Upper lobe of right lung (tissue), 1 donor: ENCODE data around the gene ABHD13. TPM values are rescaled to one million over a fixed set of nuclear protein-coding genes. Genes with fewer than 3 reads are reported as not detected.
A peak's percentile ranks its signal among the peaks of the same experiment; 100 is the strongest.
"Not testable (repeated sequence)": the region's sequence is repeated elsewhere in the genome, so short reads cannot be mapped to it uniquely, and the experiment has no call there.

ENCODE experiments used
- ATAC-seq: fragments of 200-7000 bp; cut with Tn5 transposase; one replicate; pipeline ENCODE4 v1.9.1; 2020; ENCODE audit warnings: mild to moderate bottlenecking, moderate library complexity
- DNase-seq: peaks from one replicate; pipeline ENCODE4 v3.0.0-alpha.2; 2020
- H3K27ac ChIP-seq: fragments of 200-600 bp; one replicate; pipeline ENCODE4 v1.8.0; 2022
- H3K27me3 ChIP-seq: fragments of 200-600 bp; one replicate; pipeline ENCODE4 v1.8.0; 2022; ENCODE audit warnings: mild to moderate bottlenecking
- H3K36me3 ChIP-seq: fragments of 200-600 bp; one replicate; pipeline ENCODE4 v1.8.0; 2022
- H3K4me1 ChIP-seq: fragments of 200-600 bp; one replicate; pipeline ENCODE4 v1.8.0; 2022
- H3K4me3 ChIP-seq: fragments of 200-600 bp; one replicate; pipeline ENCODE4 v1.8.0; 2022; ENCODE audit warnings: mild to moderate bottlenecking
- H3K9me3 ChIP-seq: fragments of 200-600 bp; one replicate; pipeline ENCODE4 v1.8.0; 2022
- intact Hi-C: fragments of 100-400 bp; cut with DNase I; formaldehyde crosslinking; loops from one replicate; pipeline ENCODE4 v1.11.0; 2022
- total RNA-seq: library from RNA; stranded (reverse); fragmentation: NEBNext Ultra II Directional; extraction: Animal tissue kit (Norgen Biotek cat#: 25700); gene quantifications from one replicate; pipeline ENCODE4 v1.2.1, GENCODE V29; 2021
- TF ChIP-seq, protein P1 (sequence below): fragments of 200-600 bp; IDR thresholded peaks from one replicate; pipeline ENCODE4 v1.8.0; 2022; ENCODE audit warnings: antibody characterized with exemption
- donor health status: DM: no; HTN: yes; CAD: no; lungs with severe emphysema.

Gene ABHD13
- total RNA-seq, 1 donor from 2014 or later: 12.8 TPM

DNA sequence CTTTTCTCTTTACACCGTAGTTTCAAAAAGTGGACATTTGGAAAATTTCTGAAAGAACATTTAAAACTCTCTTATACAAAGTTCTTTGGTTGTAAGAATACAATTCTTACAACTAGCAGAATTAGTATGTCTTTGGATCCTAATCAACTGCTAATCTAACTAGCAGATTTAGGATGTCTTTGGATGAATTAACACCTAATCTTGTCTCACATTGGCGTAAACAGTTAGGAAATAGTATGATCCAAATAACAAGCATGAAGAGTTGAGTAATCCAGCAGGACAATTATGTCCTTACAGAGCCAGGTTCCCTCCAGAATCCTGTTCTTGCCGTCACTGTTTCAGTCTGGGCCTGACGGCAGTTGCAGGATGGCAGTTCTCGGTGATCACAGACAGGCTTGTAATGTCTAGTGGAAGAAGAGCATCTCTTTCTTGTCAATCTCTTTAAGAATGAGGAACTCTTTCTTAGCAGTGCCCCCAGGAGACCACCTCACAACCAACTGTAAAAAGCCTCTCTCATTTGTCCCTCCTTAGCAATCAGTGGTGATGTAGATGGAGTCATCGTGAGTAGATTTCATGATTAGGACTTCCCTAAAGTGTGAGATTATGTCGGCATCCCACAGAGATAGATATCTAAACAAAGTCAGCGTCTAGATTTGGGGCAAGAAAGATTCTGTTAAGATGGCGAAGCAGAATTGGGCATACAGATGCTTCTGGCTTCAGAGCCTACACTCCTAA is 45.6 kb downstream of the ABHD13 start:
- TF ChIP-seq, protein P1, sequence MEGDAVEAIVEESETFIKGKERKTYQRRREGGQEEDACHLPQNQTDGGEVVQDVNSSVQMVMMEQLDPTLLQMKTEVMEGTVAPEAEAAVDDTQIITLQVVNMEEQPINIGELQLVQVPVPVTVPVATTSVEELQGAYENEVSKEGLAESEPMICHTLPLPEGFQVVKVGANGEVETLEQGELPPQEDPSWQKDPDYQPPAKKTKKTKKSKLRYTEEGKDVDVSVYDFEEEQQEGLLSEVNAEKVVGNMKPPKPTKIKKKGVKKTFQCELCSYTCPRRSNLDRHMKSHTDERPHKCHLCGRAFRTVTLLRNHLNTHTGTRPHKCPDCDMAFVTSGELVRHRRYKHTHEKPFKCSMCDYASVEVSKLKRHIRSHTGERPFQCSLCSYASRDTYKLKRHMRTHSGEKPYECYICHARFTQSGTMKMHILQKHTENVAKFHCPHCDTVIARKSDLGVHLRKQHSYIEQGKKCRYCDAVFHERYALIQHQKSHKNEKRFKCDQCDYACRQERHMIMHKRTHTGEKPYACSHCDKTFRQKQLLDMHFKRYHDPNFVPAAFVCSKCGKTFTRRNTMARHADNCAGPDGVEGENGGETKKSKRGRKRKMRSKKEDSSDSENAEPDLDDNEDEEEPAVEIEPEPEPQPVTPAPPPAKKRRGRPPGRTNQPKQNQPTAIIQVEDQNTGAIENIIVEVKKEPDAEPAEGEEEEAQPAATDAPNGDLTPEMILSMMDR: no peak
- Histone ChIP-seq H3K4me3 (no peak overlapping the region), H3K27ac (no peak overlapping the region), H3K27me3 (no peaks in the 10 kb centered on the region), H3K36me3 (no peaks in the 10 kb centered on the region), H3K9me3 (no peaks in the 10 kb centered on the region), H3K4me1 (peaks cover 5% of the 10 kb centered on the region)
- peak; percentile 16 for ATAC-seq
- no peak for DNase-seq
- intact Hi-C loops: no loop called here

DNA sequence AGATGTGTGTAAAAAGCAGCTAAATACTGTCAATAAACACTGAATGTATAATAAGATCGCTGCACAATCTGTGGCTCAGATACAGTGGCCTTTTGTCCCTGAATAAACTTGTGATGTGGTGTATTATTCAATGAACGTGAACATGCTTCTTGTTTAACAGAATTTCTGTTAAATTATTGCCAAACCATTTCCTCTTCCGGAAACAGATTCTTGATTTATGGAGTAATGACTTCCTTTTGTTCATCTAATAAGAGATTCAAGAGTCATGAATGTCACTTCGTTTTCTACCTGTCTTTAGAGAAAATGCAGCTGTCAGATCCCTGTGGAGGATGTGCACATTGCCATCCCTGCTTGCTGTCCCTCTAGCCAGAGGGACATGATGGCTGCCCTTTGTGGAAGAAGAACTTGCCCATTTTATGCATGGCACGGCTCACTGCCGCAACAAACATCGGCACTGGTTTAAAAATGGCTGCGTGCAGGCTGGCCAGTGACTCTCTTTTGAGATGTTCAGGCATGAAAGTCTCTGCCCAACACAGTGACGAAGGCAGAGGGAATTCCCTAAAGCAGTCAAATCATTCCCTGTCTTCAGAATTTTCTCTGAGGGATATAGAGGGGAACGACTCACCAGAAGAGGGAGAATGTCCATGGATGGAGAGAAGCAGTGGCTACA is 48.3 kb downstream of the ABHD13 start:
- peak overlapping the region; percentile 48 for H3K27ac ChIP-seq
- TF ChIP-seq, protein P1: no peak
- DNase-seq (no peak), ATAC-seq (no peak)
- no peak overlapping the region for H3K4me3 ChIP-seq
- no peaks in the 10 kb centered on the region for H3K36me3 ChIP-seq
- H3K27me3 ChIP-seq: no peaks in the 10 kb centered on the region
- no peaks in the 10 kb centered on the region for H3K9me3 ChIP-seq
- intact Hi-C loops: no loop called here
- peaks cover 21% of the 10 kb centered on the region for H3K4me1 ChIP-seq

DNA sequence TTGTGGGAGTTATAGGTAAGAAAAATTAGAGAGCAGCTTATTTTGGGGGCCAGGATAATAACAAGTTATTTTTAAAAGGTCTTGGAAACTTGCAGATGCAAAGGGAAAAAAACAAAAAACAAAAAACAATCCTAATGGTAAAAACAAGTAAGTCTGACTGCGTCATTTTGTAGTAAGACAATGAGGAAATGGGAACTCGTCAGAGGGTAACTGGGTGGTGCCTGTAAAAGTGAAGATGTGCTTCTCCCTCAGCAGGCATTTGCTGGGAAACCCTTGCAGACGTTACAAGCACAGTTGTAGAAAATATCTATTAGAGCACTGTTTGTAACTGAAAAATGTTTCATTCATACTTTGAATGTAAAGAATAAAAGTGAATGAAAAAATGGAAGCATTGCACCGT is 49.2 kb downstream of the ABHD13 start:
- H3K4me1 ChIP-seq: peaks cover 21% of the 10 kb centered on the region
- intact Hi-C loops: no loop called here
- peak overlapping the region; percentile 48 for H3K27ac ChIP-seq
- TF ChIP-seq, protein P1: no peak
- H3K9me3 ChIP-seq: no peaks in the 10 kb centered on the region
- no peaks in the 10 kb centered on the region for H3K27me3 ChIP-seq
- H3K4me3 ChIP-seq: no peak overlapping the region
- DNase-seq (no peak), ATAC-seq (peak; percentile 24)
- H3K36me3 ChIP-seq: no peaks in the 10 kb centered on the region

DNA sequence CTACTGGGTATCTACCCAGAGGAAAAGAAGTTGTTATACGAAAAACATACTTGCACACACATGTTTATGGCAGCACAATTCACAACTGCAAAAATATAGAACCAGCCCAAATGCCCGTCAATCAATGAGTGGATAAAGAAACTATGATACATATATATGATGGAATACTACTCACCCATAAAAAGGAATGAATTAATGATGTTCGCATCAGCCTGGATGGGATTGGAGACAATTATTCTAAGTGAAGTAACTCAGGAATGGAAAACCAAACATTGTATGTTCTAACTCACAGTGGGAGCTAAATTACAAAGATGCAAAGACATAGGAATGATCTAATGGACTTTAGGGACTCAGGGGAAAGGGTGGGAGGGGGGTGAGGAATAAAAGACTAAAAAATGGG is 49.7 kb downstream of the ABHD13 start:
- DNase-seq, intact Hi-C loops: not testable (repeated sequence)

DNA sequence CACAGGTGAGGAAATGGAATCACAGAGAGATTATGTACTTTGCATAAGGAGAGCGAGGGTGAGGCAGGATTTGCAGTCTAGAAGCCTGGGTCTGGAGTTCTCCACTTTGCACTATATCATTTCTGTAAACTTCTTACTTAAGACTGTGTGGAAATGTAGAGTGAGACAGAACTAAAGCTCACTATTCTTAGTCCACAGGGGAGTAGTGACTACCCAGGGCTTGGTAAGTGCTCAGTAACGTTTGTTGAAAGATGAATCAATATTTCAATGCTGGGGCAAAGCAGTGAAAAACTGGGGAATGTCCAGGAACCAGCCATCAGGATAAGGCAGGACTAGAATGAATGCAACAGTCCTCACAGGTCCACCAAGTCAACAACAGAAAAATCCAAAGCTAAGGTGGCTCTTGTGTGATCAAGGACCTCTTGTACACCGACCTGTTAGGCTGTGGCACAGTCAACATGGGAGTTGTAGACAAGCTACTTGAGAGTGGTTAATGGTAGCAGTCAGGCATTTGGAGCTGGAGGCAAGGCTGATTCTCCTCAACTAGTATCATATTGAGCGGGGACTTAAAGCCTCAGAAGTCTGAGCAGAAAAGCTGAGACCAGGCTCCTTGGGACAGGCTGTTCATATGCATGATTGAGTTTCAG is 50.4 kb downstream of the ABHD13 start:
- Histone ChIP-seq H3K9me3 (no peaks in the 10 kb centered on the region), H3K27me3 (no peaks in the 10 kb centered on the region), H3K4me3 (no peak overlapping the region), H3K27ac (peak overlapping the region; percentile 76), H3K36me3 (no peaks in the 10 kb centered on the region), H3K4me1 (peaks cover 21% of the 10 kb centered on the region)
- ATAC-seq (peak; percentile 68), DNase-seq (no peak)
- intact Hi-C loops: no loop called here
- TF ChIP-seq, protein P1: no peak

More for the DNA sequence above, 49.7 kb downstream of the ABHD13 start:
- ATAC-seq, H3K27ac ChIP-seq, H3K4me3 ChIP-seq, H3K36me3 ChIP-seq, H3K9me3 ChIP-seq, H3K27me3 ChIP-seq: not testable (repeated sequence)
- peaks cover 21% of the 10 kb centered on the region for H3K4me1 ChIP-seq
